ENCODE measurements around the gene HELZ2.
"Not testable (repeated sequence)": the region's sequence is repeated elsewhere in the genome, so short reads cannot be mapped to it uniquely, and the experiment has no call there.

HELZ2 gene

GRCh38 chr20:63613863-63614594 lies 40.0 kb upstream of the HELZ2 start:
- H3K27me3 ChIP-seq (ENCODE audit: control insufficient read depth, insufficient read depth, low read length); DNase-seq (ENCODE audit: low read depth, low spot score); H3K4me1 ChIP-seq (ENCODE audit: control insufficient read depth, insufficient read depth, low read length); H3K9me3 ChIP-seq (ENCODE audit: control insufficient read depth, insufficient read depth, low read length); H3K27ac ChIP-seq (ENCODE audit: low read length); H3K4me3 ChIP-seq (ENCODE audit: low read length): not testable (repeated sequence)
- no CpG with 5 or more reads among the region's 18 CpGs for WGBS (ENCODE audit: insufficient coverage, insufficient read length)
- H3K36me3 ChIP-seq (ENCODE audit: control insufficient read depth, insufficient read depth, low read length), result peaks cover 32% of the 10 kb centered on the region

- no peak for DNase-seq (ENCODE audit: low read depth, low spot score)
- H3K27ac ChIP-seq (ENCODE audit: low read length), result no peak overlapping the region
- no peak overlapping the region for H3K4me3 ChIP-seq (ENCODE audit: low read length)
- no peaks in the 10 kb centered on the region for H3K4me1 ChIP-seq (ENCODE audit: control insufficient read depth, insufficient read depth, low read length)
- no CpG with 5 or more reads among the region's 20 CpGs for WGBS (ENCODE audit: insufficient coverage, insufficient read length)
- peaks cover 20% of the 10 kb centered on the region; the same call in 1 of the 2 replicates for H3K36me3 ChIP-seq (ENCODE audit: control insufficient read depth, insufficient read depth, low read length)
- no peaks in the 10 kb centered on the region for H3K27me3 ChIP-seq (ENCODE audit: control insufficient read depth, insufficient read depth, low read length)
- H3K9me3 ChIP-seq (ENCODE audit: control insufficient read depth, insufficient read depth, low read length), result no peaks in the 10 kb centered on the region; the same call in 1 of the 2 replicates
These were observed 38.4 kb upstream of the HELZ2 start for GRCh38 chr20:63612276-63612931.

- Histone ChIP-seq H3K36me3 (ENCODE audit: control insufficient read depth, insufficient read depth, low read length) (0 out of 2 replicates have a peak, but pooled peaks cover 14% of the 10 kb centered on the region), H3K27ac (ENCODE audit: low read length) (no peak overlapping the region), H3K27me3 (ENCODE audit: control insufficient read depth, insufficient read depth, low read length) (no peaks in the 10 kb centered on the region), H3K4me3 (ENCODE audit: low read length) (no peak overlapping the region), H3K9me3 (ENCODE audit: control insufficient read depth, insufficient read depth, low read length) (no peaks in the 10 kb centered on the region; the same call in 1 of the 2 replicates), H3K4me1 (ENCODE audit: control insufficient read depth, insufficient read depth, low read length) (no peaks in the 10 kb centered on the region)
- WGBS (ENCODE audit: insufficient coverage, insufficient read length), result no CpG with 5 or more reads among the region's 10 CpGs
- no peak for DNase-seq (ENCODE audit: low read depth, low spot score)
These were observed 37.6 kb upstream of the HELZ2 start for GRCh38 chr20:63611646-63612045.

GRCh38 chr20:63610581-63611435 lies 36.8 kb upstream of the HELZ2 start:
- no peak for DNase-seq (ENCODE audit: low read depth, low spot score)
- H3K27ac ChIP-seq (ENCODE audit: low read length), result no peak overlapping the region
- no peaks in the 10 kb centered on the region for H3K27me3 ChIP-seq (ENCODE audit: control insufficient read depth, insufficient read depth, low read length)
- no peak overlapping the region for H3K4me3 ChIP-seq (ENCODE audit: low read length)
- H3K36me3 ChIP-seq (ENCODE audit: control insufficient read depth, insufficient read depth, low read length), result 0 out of 2 replicates have a peak, but pooled peaks cover 11% of the 10 kb centered on the region
- H3K9me3 ChIP-seq (ENCODE audit: control insufficient read depth, insufficient read depth, low read length), result no peaks in the 10 kb centered on the region; the same call in 1 of the 2 replicates
- no CpG with 5 or more reads among the region's 17 CpGs for WGBS (ENCODE audit: insufficient coverage, insufficient read length)
- H3K4me1 ChIP-seq (ENCODE audit: control insufficient read depth, insufficient read depth, low read length), result no peaks in the 10 kb centered on the region

GRCh38 chr20:63606686-63607085 lies 32.6 kb upstream of the HELZ2 start:
- no CpG with 5 or more reads among the region's 9 CpGs for WGBS (ENCODE audit: insufficient coverage, insufficient read length)
- H3K4me1 ChIP-seq (ENCODE audit: control insufficient read depth, insufficient read depth, low read length), result no peaks in the 10 kb centered on the region; the same call in 1 of the 2 replicates
- H3K36me3 ChIP-seq (ENCODE audit: control insufficient read depth, insufficient read depth, low read length), result peaks cover 17% of the 10 kb centered on the region

GRCh38 chr20:63602321-63602720 lies 28.3 kb upstream of the HELZ2 start:
- DNase-seq (ENCODE audit: low read depth, low spot score), result no peak
- H3K36me3 ChIP-seq (ENCODE audit: control insufficient read depth, insufficient read depth, low read length), result peaks cover 18% of the 10 kb centered on the region
- no peaks in the 10 kb centered on the region; the same call in 1 of the 2 replicates for H3K4me1 ChIP-seq (ENCODE audit: control insufficient read depth, insufficient read depth, low read length)
- no CpG with 5 or more reads among the region's 3 CpGs for WGBS (ENCODE audit: insufficient coverage, insufficient read length)
- H3K9me3 ChIP-seq (ENCODE audit: control insufficient read depth, insufficient read depth, low read length), result no peaks in the 10 kb centered on the region
- no peak overlapping the region for H3K4me3 ChIP-seq (ENCODE audit: low read length)
- no peaks in the 10 kb centered on the region for H3K27me3 ChIP-seq (ENCODE audit: control insufficient read depth, insufficient read depth, low read length)
- H3K27ac ChIP-seq (ENCODE audit: low read length), result no peak overlapping the region

More at GRCh38 chr20:63606686-63607085, 32.6 kb upstream of the HELZ2 start:
- Histone ChIP-seq H3K27me3 (ENCODE audit: control insufficient read depth, insufficient read depth, low read length) (no peaks in the 10 kb centered on the region), H3K9me3 (ENCODE audit: control insufficient read depth, insufficient read depth, low read length) (no peaks in the 10 kb centered on the region), H3K27ac (ENCODE audit: low read length) (no peak overlapping the region), H3K4me3 (ENCODE audit: low read length) (no peak overlapping the region)
- DNase-seq (ENCODE audit: low read depth, low spot score), result no peak

GRCh38 chr20:63601679-63602078 lies 27.6 kb upstream of the HELZ2 start:
- not testable (repeated sequence) for H3K27me3 ChIP-seq (ENCODE audit: control insufficient read depth, insufficient read depth, low read length); H3K4me3 ChIP-seq (ENCODE audit: low read length); H3K27ac ChIP-seq (ENCODE audit: low read length); DNase-seq (ENCODE audit: low read depth, low spot score); H3K9me3 ChIP-seq (ENCODE audit: control insufficient read depth, insufficient read depth, low read length); H3K4me1 ChIP-seq (ENCODE audit: control insufficient read depth, insufficient read depth, low read length)
- no CpG with 5 or more reads among the region's 8 CpGs for WGBS (ENCODE audit: insufficient coverage, insufficient read length)
- H3K36me3 ChIP-seq (ENCODE audit: control insufficient read depth, insufficient read depth, low read length), result peaks cover 18% of the 10 kb centered on the region

- Histone ChIP-seq H3K27me3 (ENCODE audit: control insufficient read depth, insufficient read depth, low read length) (no peaks in the 10 kb centered on the region), H3K27ac (ENCODE audit: low read length) (no peak overlapping the region), H3K4me3 (ENCODE audit: low read length) (no peak overlapping the region), H3K4me1 (ENCODE audit: control insufficient read depth, insufficient read depth, low read length) (no peaks in the 10 kb centered on the region; the same call in 1 of the 2 replicates), H3K36me3 (ENCODE audit: control insufficient read depth, insufficient read depth, low read length) (peaks cover 18% of the 10 kb centered on the region), H3K9me3 (ENCODE audit: control insufficient read depth, insufficient read depth, low read length) (no peaks in the 10 kb centered on the region)
- no CpG with 5 or more reads among the region's 27 CpGs for WGBS (ENCODE audit: insufficient coverage, insufficient read length)
- DNase-seq (ENCODE audit: low read depth, low spot score), result no peak
These were observed 25.5 kb upstream of the HELZ2 start for GRCh38 chr20:63599396-63600050.

- H3K4me1 ChIP-seq (ENCODE audit: control insufficient read depth, insufficient read depth, low read length), result no peaks in the 10 kb centered on the region; the same call in 1 of the 2 replicates
- no peak overlapping the region for H3K27ac ChIP-seq (ENCODE audit: low read length)
- no CpG with 5 or more reads among the region's 33 CpGs for WGBS (ENCODE audit: insufficient coverage, insufficient read length)
- H3K4me3 ChIP-seq (ENCODE audit: low read length), result no peak overlapping the region
- no peaks in the 10 kb centered on the region for H3K9me3 ChIP-seq (ENCODE audit: control insufficient read depth, insufficient read depth, low read length)
- DNase-seq (ENCODE audit: low read depth, low spot score), result no peak
- no peaks in the 10 kb centered on the region for H3K27me3 ChIP-seq (ENCODE audit: control insufficient read depth, insufficient read depth, low read length)
- peaks cover 18% of the 10 kb centered on the region for H3K36me3 ChIP-seq (ENCODE audit: control insufficient read depth, insufficient read depth, low read length)
These were observed 24.7 kb upstream of the HELZ2 start for GRCh38 chr20:63598479-63599395.
